ENCODE data around the gene FSTL5.

The FSTL5 gene

DNA sequence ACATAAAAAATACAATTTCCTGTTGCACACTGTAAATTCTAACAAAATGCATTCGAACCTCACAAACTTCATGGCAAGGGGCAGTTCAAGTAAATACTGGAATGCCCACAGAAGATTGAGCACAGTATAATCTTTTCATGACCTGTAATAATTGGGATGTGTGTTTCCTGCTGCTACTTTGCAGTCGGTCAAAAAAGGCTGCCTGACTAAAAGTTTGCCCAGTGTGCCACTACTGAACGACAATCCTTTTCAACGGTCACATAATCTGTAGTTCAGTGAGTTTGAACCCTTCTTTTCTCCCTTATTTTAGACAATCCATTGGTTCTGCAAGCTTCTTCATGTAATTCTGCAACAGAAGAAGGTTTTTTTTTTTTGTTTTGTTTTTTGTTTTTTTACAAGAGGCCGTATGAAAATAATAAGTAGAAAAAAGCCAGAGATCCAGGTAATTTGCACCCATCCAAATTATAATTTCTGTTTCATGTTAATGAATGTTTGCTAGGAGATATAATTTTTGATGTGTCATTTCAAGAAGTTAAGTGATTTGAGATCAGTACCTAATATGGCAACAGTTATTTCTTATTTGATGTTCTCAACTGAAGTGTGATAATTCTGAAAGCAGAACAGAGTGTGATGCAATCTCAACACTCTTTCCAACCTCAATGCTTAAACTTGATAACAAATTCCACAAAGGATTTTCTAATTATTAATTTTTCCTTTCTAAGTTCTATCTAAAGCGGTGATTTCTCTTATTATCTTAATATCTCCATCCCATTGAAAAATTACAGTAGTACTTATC, 237.6 kb downstream of the FSTL5 start:
- H3K4me3 ChIP-seq (ENCODE audit: insufficient read depth, low read length, poor library complexity, severe bottlenecking) = no peak overlapping the region
- H2AFZ ChIP-seq (ENCODE audit: low read depth, low read length, severe bottlenecking) = no peak overlapping the region
- no peaks in the 10 kb centered on the region; the same call in 1 of the 2 replicates for H3K9me2 ChIP-seq (replicated peaks; ENCODE audit: insufficient read depth, low read length)
- no peaks in the 10 kb centered on the region for H3F3A ChIP-seq (ENCODE audit: insufficient read depth)
- H3K4me2 ChIP-seq (ENCODE audit: low read depth, low read length, poor library complexity, severe bottlenecking) = no peak overlapping the region
- no peaks in the 10 kb centered on the region for H4K20me1 ChIP-seq (ENCODE audit: low read depth, low read length)
- no peak for TF ChIP-seq EZH2phosphoT487 (conservative IDR thresholded peaks at IDR 0.05; ENCODE audit: low read length)
- no peaks in the 10 kb centered on the region for H3K36me3 ChIP-seq (ENCODE audit: low read length)
- no peak overlapping the region for H3K9ac ChIP-seq (ENCODE audit: low read length)
- H3K27me3 ChIP-seq (ENCODE audit: low read length) = no peaks in the 10 kb centered on the region
- H3K27ac ChIP-seq (ENCODE audit: low read depth, low read length) = no peak overlapping the region
- H3K79me2 ChIP-seq (ENCODE audit: insufficient read depth, low read length) = no peaks in the 10 kb centered on the region
- H3K9me3 ChIP-seq (ENCODE audit: insufficient read depth, low read length) = no peaks in the 10 kb centered on the region

DNA sequence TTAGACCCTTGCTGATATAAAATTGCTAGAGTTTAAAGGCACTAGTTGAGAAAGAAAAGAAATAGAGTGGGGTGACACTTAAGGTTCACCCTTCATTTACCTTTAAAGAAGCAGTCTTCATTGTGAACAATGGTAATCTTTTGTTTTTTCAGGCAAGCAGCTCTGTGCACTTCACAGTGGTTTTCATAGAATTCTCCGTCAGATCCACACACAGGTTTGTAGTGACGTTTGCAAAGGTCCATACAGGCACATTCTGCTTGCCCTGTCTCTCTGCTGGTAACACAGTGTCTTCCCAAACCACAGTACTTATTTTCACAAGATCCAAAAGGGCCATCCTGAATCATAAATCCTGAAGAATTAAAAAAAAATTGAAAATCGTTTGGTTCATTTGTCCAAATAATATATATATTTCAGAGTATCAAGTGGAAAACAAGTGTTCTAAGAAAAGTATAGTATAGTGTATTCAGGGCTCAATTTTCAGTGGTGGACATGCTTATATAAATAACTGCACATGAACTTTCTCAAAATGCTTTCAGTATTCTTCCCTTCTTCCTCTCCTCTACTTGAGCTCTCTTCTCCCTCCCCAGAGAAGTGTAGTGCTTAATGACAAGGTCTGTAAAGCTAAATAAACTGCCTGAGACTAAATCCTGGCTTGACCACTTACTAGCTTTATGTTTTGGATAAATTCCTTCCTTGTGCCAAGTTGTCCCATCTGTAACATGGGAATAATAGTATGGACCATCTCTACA, 243.3 kb downstream of the FSTL5 start:
- no peak overlapping the region for H3K4me2 ChIP-seq (ENCODE audit: low read depth, low read length, poor library complexity, severe bottlenecking)
- no peaks in the 10 kb centered on the region for H4K20me1 ChIP-seq (ENCODE audit: low read depth, low read length)
- H3K27ac ChIP-seq (ENCODE audit: low read depth, low read length) = no peak overlapping the region
- H2AFZ ChIP-seq (ENCODE audit: low read depth, low read length, severe bottlenecking) = no peak overlapping the region
- no peaks in the 10 kb centered on the region for H3K79me2 ChIP-seq (ENCODE audit: insufficient read depth, low read length)
- H3F3A ChIP-seq (ENCODE audit: insufficient read depth) = no peaks in the 10 kb centered on the region
- no peak for TF ChIP-seq EZH2phosphoT487 (conservative IDR thresholded peaks at IDR 0.05; ENCODE audit: low read length)
- TF ChIP-seq, protein P1, sequence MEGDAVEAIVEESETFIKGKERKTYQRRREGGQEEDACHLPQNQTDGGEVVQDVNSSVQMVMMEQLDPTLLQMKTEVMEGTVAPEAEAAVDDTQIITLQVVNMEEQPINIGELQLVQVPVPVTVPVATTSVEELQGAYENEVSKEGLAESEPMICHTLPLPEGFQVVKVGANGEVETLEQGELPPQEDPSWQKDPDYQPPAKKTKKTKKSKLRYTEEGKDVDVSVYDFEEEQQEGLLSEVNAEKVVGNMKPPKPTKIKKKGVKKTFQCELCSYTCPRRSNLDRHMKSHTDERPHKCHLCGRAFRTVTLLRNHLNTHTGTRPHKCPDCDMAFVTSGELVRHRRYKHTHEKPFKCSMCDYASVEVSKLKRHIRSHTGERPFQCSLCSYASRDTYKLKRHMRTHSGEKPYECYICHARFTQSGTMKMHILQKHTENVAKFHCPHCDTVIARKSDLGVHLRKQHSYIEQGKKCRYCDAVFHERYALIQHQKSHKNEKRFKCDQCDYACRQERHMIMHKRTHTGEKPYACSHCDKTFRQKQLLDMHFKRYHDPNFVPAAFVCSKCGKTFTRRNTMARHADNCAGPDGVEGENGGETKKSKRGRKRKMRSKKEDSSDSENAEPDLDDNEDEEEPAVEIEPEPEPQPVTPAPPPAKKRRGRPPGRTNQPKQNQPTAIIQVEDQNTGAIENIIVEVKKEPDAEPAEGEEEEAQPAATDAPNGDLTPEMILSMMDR (IDR thresholded peaks at IDR 0.05; ENCODE audit: insufficient read depth, low read length, poor library complexity, severe bottlenecking) = no peak
- H3K9me3 ChIP-seq (ENCODE audit: insufficient read depth, low read length) = no peaks in the 10 kb centered on the region
- H3K4me3 ChIP-seq (ENCODE audit: insufficient read depth, low read length, poor library complexity, severe bottlenecking) = no peak overlapping the region
- H3K9me2 ChIP-seq (replicated peaks; ENCODE audit: insufficient read depth, low read length) = no peaks in the 10 kb centered on the region; the same call in 1 of the 2 replicates
- H3K9ac ChIP-seq (ENCODE audit: low read length) = no peak overlapping the region
- H3K36me3 ChIP-seq (ENCODE audit: low read length) = no peaks in the 10 kb centered on the region
- H3K27me3 ChIP-seq (ENCODE audit: low read length) = no peaks in the 10 kb centered on the region

DNA sequence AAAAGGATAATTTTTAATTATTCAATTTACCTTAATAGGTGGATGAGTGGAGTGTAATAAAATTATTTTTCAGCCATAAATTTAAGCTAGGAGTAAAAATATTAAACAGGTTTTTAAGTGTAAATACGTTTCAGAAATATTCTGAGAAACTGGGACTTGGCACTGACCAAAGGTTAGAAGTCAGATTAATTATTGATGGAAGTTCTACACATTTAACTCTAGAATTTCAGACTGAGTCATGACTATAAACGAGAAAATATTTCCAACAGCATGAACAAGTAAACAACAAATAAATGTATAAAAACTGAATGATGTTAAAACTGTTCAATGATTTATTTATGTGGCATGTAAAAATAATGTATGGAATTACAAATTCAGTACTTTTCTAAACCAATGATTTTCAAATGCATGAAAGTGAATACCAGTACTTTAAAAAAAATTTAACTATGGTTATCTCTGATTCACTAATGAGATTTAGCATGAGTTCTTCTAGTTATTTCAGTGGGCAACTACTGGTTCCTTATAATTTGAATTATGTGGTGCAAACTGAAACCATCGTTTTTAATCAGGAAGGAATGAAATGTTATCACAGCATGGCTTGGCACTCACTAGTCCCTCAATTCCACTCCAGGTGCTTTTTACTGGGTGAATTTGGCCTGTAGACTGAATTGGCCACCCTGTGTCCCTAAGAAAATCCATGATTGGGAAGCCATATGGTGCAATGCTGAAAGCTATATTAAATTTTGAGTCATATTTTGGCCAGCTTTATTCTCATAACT, 244.2 kb downstream of the FSTL5 start:
- Histone ChIP-seq H3K9ac (ENCODE audit: low read length) (no peak overlapping the region), H3K36me3 (ENCODE audit: low read length) (no peaks in the 10 kb centered on the region), H3K27me3 (ENCODE audit: low read length) (no peaks in the 10 kb centered on the region), H3K4me3 (ENCODE audit: insufficient read depth, low read length, poor library complexity, severe bottlenecking) (no peak overlapping the region), H3K79me2 (ENCODE audit: insufficient read depth, low read length) (no peaks in the 10 kb centered on the region), H3K4me2 (ENCODE audit: low read depth, low read length, poor library complexity, severe bottlenecking) (no peak overlapping the region), H2AFZ (ENCODE audit: low read depth, low read length, severe bottlenecking) (no peak overlapping the region), H3K27ac (ENCODE audit: low read depth, low read length) (no peak overlapping the region), H3K9me3 (ENCODE audit: insufficient read depth, low read length) (no peaks in the 10 kb centered on the region), H3K9me2 (replicated peaks; ENCODE audit: insufficient read depth, low read length) (no peaks in the 10 kb centered on the region; the same call in 1 of the 2 replicates), H4K20me1 (ENCODE audit: low read depth, low read length) (no peaks in the 10 kb centered on the region), H3F3A (ENCODE audit: insufficient read depth) (no peaks in the 10 kb centered on the region)
- TF ChIP-seq EZH2phosphoT487 (conservative IDR thresholded peaks at IDR 0.05; ENCODE audit: low read length) = no peak
- TF ChIP-seq, protein P1 (IDR thresholded peaks at IDR 0.05; ENCODE audit: insufficient read depth, low read length, poor library complexity, severe bottlenecking) = no peak

Data from SU-DHL-6 (cell line).